NAMALWA (cell line): ENCODE data around the gene GPRC5B.

Experiments used
- DNase-seq: peaks from one replicate; pipeline ENCODE4 v3.0.0-alpha.2; 2015; ENCODE audit warnings: low spot score

GPRC5B gene

GRCh38 chr16:19872179-19872863 lies 12.3 kb downstream of the GPRC5B start:
- DNase-seq, result no peak

GRCh38 chr16:19871721-19872120 lies 12.9 kb downstream of the GPRC5B start:
- DNase-seq, result no peak

- DNase-seq, result no peak
Measured at GRCh38 chr16:19868421-19868820, 16.2 kb downstream of the GPRC5B start.

GRCh38 chr16:19864566-19864965 lies 20.1 kb downstream of the GPRC5B start:
- no peak for DNase-seq

GRCh38 chr16:19863990-19864389 lies 20.7 kb downstream of the GPRC5B start:
- no peak for DNase-seq

- DNase-seq, result no peak
Measured at GRCh38 chr16:19861811-19862327, 22.8 kb downstream of the GPRC5B start.

- DNase-seq, result no peak
Measured at GRCh38 chr16:19861133-19861532, 23.5 kb downstream of the GPRC5B start.

GRCh38 chr16:19860166-19861041 lies 24.2 kb downstream of the GPRC5B start:
- no peak for DNase-seq

- DNase-seq, result no peak
Measured at GRCh38 chr16:19859603-19860002, 25.0 kb downstream of the GPRC5B start.

- DNase-seq, result no peak
Measured at GRCh38 chr16:19859166-19859565, 25.5 kb downstream of the GPRC5B start.

- no peak for DNase-seq
Measured at GRCh38 chr16:19858340-19859018, 26.2 kb downstream of the GPRC5B start.

GRCh38 chr16:19857593-19858339 lies 26.9 kb downstream of the GPRC5B start:
- DNase-seq, result no peak

GRCh38 chr16:19856120-19856519 lies 28.5 kb downstream of the GPRC5B start:
- DNase-seq, result no peak

- no peak for DNase-seq
Measured at GRCh38 chr16:19854543-19854876, 30.1 kb downstream of the GPRC5B start.

- DNase-seq, result no peak
Measured at GRCh38 chr16:19853742-19854542, 30.7 kb downstream of the GPRC5B start.

GRCh38 chr16:19853132-19853741 lies 31.4 kb downstream of the GPRC5B start:
- DNase-seq, result no peak

- no peak for DNase-seq
Measured at GRCh38 chr16:19851476-19851875, 33.2 kb downstream of the GPRC5B start.

- DNase-seq, result no peak
Measured at GRCh38 chr16:19850131-19850817, 34.4 kb downstream of the GPRC5B start.

- DNase-seq, result no peak
Measured at GRCh38 chr16:19848756-19849155, 35.9 kb downstream of the GPRC5B start.

GRCh38 chr16:19846436-19846835 lies 38.2 kb downstream of the GPRC5B start:
- DNase-seq, result no peak
